Measurements from ENCODE around the gene FRMD8. TPM values are rescaled to one million over a fixed set of nuclear protein-coding genes. Genes with fewer than 3 reads are reported as not detected.

The FRMD8 gene
- total RNA-seq, 1 experiment from 2014 or later = 51.1 TPM

GRCh38 chr11:65434667-65435410, 48.4 kb downstream of the FRMD8 start:
- POLR2A ChIA-PET (ENCODE audit: low non-redundant PET) = no interaction called here
- intact Hi-C loops (cut with micrococcal nuclease; ENCODE audit: unreplicated experiment) = loop anchor here (5.0 kb wide), 1 partner anchor 53 kb away; the partner anchor contains the start of gene SLC25A45
- Histone ChIP-seq H3K36me3 (ENCODE audit: insufficient read depth, low read length, poor library complexity, severe bottlenecking) (peaks cover 52% of the 10 kb centered on the region), H3K4me3 (ENCODE audit: low read depth, low read length, poor library complexity, severe bottlenecking) (no peak overlapping the region), H3K27ac (ENCODE audit: low read depth, low read length, poor library complexity, severe bottlenecking) (no peak overlapping the region), H3K4me1 (ENCODE audit: insufficient read depth, low read length, poor library complexity, severe bottlenecking) (peaks cover 18% of the 10 kb centered on the region), H3K27me3 (replicated peaks; ENCODE audit: insufficient read depth, low read depth, low read length, poor library complexity) (no peaks in the 10 kb centered on the region), H3K9me3 (ENCODE audit: low read depth, low read length, poor library complexity, severe bottlenecking) (no peaks in the 10 kb centered on the region)
- DNase-seq (ENCODE audit: low spot score) = no peak
- no TSS peak for BruUV-seq (replicated peaks)
- CTCF ChIA-PET = no interaction called here
- TF ChIP-seq EZH2 (IDR thresholded peaks at IDR 0.05; ENCODE audit: borderline replicate concordance, low read depth, low read length, poor library complexity, severe bottlenecking) = no peak
- no peak for TF ChIP-seq CTCF (conservative IDR thresholded peaks at IDR 0.05; ENCODE audit: low read depth, low read length)

- Histone ChIP-seq H3K36me3 (ENCODE audit: insufficient read depth, low read length, poor library complexity, severe bottlenecking) (peaks cover 52% of the 10 kb centered on the region), H3K27me3 (replicated peaks; ENCODE audit: insufficient read depth, low read depth, low read length, poor library complexity) (no peaks in the 10 kb centered on the region), H3K27ac (ENCODE audit: low read depth, low read length, poor library complexity, severe bottlenecking) (no peak overlapping the region), H3K9me3 (ENCODE audit: low read depth, low read length, poor library complexity, severe bottlenecking) (no peaks in the 10 kb centered on the region), H3K4me1 (ENCODE audit: insufficient read depth, low read length, poor library complexity, severe bottlenecking) (peaks cover 12% of the 10 kb centered on the region), H3K4me3 (ENCODE audit: low read depth, low read length, poor library complexity, severe bottlenecking) (no peak overlapping the region)
- no TSS peak for BruUV-seq (replicated peaks)
- TF ChIP-seq EZH2 (IDR thresholded peaks at IDR 0.05; ENCODE audit: borderline replicate concordance, low read depth, low read length, poor library complexity, severe bottlenecking) = no peak
- TF ChIP-seq CTCF (conservative IDR thresholded peaks at IDR 0.05; ENCODE audit: low read depth, low read length) = no peak
- CTCF ChIA-PET = no interaction called here
- POLR2A ChIA-PET (ENCODE audit: low non-redundant PET) = no interaction called here
- no peak for DNase-seq (ENCODE audit: low spot score)
- intact Hi-C loops (cut with micrococcal nuclease; ENCODE audit: unreplicated experiment) = no loop called here
Measured at GRCh38 chr11:65435411-65435931, 49.0 kb downstream of the FRMD8 start.

GRCh38 chr11:65435981-65436411, 49.6 kb downstream of the FRMD8 start:
- H3K27me3 ChIP-seq (replicated peaks; ENCODE audit: insufficient read depth, low read depth, low read length, poor library complexity) = no peaks in the 10 kb centered on the region
- no peak for TF ChIP-seq EZH2 (IDR thresholded peaks at IDR 0.05; ENCODE audit: borderline replicate concordance, low read depth, low read length, poor library complexity, severe bottlenecking)
- no peak for TF ChIP-seq CTCF (conservative IDR thresholded peaks at IDR 0.05; ENCODE audit: low read depth, low read length)
- DNase-seq (ENCODE audit: low spot score) = no peak
- peaks cover 52% of the 10 kb centered on the region for H3K36me3 ChIP-seq (ENCODE audit: insufficient read depth, low read length, poor library complexity, severe bottlenecking)
- BruUV-seq (replicated peaks) = no TSS peak
- intact Hi-C loops (cut with micrococcal nuclease; ENCODE audit: unreplicated experiment) = no loop called here
- ChIA-PET POLR2A (ENCODE audit: low non-redundant PET) (no interaction called here), CTCF (no interaction called here)
- peaks cover 7% of the 10 kb centered on the region for H3K4me1 ChIP-seq (ENCODE audit: insufficient read depth, low read length, poor library complexity, severe bottlenecking)
- no peak overlapping the region for H3K4me3 ChIP-seq (ENCODE audit: low read depth, low read length, poor library complexity, severe bottlenecking)
- H3K27ac ChIP-seq (ENCODE audit: low read depth, low read length, poor library complexity, severe bottlenecking) = no peak overlapping the region
- H3K9me3 ChIP-seq (ENCODE audit: low read depth, low read length, poor library complexity, severe bottlenecking) = no peaks in the 10 kb centered on the region

All from A673 (cell line).